Pancreas (tissue), 10 donors: ENCODE results near the gene PRSS48. TPM values are rescaled to one million over a fixed set of nuclear protein-coding genes. Genes with fewer than 3 reads are reported as not detected.
"Not testable (repeated sequence)": the region's sequence is repeated elsewhere in the genome, so short reads cannot be mapped to it uniquely, and the experiment has no call there.

Source experiments
- ATAC-seq, 4 donors: fragments of 200-7000 bp; cut with Tn5 transposase; one replicate each; pipeline versions ENCODE4 v1.8.0 to v1.9.1; 2020; ENCODE audit warnings: mild to moderate bottlenecking in 4 of 4, moderate library complexity in 4 of 4
- DNase-seq, 6 donors: peaks; one replicate each; pipeline ENCODE4 v3.0.0-alpha.2; 2020
- FAIRE-seq: peaks from 2 replicates; lab custom pipeline; 2012; peaks lifted over from hg19 to GRCh38; lab: Jason Lieb, UNC
- H3K27ac ChIP-seq, 4 donors: fragments of 200-600 bp; sonication (generic); 1 replicate in 3 of 4; 2 replicates in 1 of 4; pipeline versions ENCODE4 v1.5.0 to v1.8.0; 2020
- H3K27me3 ChIP-seq, 4 donors: fragments of 200-600 bp; one replicate each; pipeline ENCODE4 v1.8.0; 2021
- H3K36me3 ChIP-seq, 3 donors: fragments of 200-600 bp; sonication (generic) in 1 of 3; one replicate each; pipeline versions ENCODE4 v1.5.0 to v1.8.0; 2020 to 2021
- H3K4me1 ChIP-seq, 3 donors: fragments of 200-600 bp; one replicate each; pipeline ENCODE4 v1.8.0; 2021
- H3K4me3 ChIP-seq, 4 donors: fragments of 200-600 bp; sonication (generic) in 2 of 4; one replicate each; pipeline versions ENCODE4 v1.5.0 to v1.8.0; 2020 to 2021
- H3K9me3 ChIP-seq, 4 donors: fragments of 200-600 bp; one replicate each; pipeline ENCODE4 v1.8.0; 2021
- WGBS, 2 donors: extraction: QIAGEN DNeasy Blood & Tissue Kit; methylation state at CpG; one replicate each; pipeline ENCODE4 v1.1.7; 2013; 5-methylcytosine and 5-hydroxymethylcytosine counted together
- intact Hi-C, 3 donors: fragments of 100-400 bp; cut with DNase I; formaldehyde crosslinking; loops; one replicate each; pipeline versions ENCODE4 v1.11.1 to v1.14.2; 2022
- polyA plus RNA-seq, 2 donors: library from polyadenylated mRNA; stranded (reverse); fragments of 200-250 nt; gene quantifications; one replicate each; pipeline ENCODE4 v1.2.3, GENCODE V29; 2013
- total RNA-seq, 6 donors: library from RNA; stranded (reverse); fragmentation: NEBNext Ultra II Directional in 4 of 6; extraction: Animal tissue kit (Norgen Biotek cat#: 25700) in 4 of 6; gene quantifications; one replicate each; pipeline versions ENCODE4 v1.2.1 to v1.2.4, GENCODE V29; 2021 to 2023
- TF ChIP-seq, protein P1 (sequence below), 4 donors: fragments of 200-600 bp; sonication (generic) in 3 of 4; IDR thresholded peaks; one replicate each; pipeline versions ENCODE4 v1.5.0 to v1.8.0; 2021; ENCODE audit warnings: antibody characterized with exemption in 4 of 4
- donor health status: healthy with polysubstance abuse.
- donor health status: DM: no; HTN: no; CAD: no; lungs with moderate emphysema.
- donor health status: DM: no; HTN: no; CAD: no.
- donor health status: control.
- donor health status: control.
- donor health status: Bipolar disorder and iron deficiency.
- donor health status: DM: yes; HTN: yes; CAD: no.
- donor health status: DM: no; HTN: no; CAD: no.
- donor health status: DM: no; HTN: no; CAD: no.
- donor health status: DM: yes; HTN: yes; CAD: no.

Gene PRSS48
- total and polyA plus RNA-seq, 8 donors, result not detected

DNA sequence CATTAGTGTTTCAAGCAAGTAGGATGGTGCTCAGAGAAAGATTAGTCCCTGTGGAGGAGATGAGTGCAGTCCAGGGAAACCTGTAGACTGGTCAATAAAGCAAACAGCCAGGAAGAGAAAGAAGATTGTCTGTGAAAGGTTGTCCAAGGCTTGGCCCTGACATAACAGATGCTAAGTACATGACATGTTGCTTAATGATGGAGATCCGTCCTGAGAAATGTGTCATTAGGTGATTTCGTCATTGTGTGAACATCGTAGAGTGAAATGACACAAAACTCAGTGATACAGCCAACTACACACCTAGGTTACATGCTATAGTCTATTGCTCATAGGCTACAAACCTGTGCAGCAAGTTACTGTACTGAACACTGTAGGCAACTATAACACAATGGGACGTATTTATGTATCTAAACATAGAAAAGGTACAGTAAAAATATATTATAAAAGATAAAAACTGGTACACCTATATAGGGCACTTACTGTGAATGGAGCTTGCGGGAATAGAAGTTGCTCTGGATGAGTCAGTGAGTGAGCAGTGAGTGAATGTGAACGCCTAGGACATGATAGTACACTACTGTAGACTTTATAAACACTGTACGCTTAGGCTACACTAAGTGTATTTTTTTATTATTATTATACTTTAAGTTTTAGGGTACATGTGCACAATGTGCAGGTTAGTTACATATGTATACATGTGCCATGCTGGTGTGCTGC lies 9.0 kb upstream of the PRSS48 start:
- intact Hi-C loops, result no loop called here
- DNase-seq (no peak), FAIRE-seq (no peak), ATAC-seq (no peak)
- WGBS, 2 donors, result 91 to 92% methylated on average over 7 of the region's 7 CpGs
- TF ChIP-seq, protein P1, sequence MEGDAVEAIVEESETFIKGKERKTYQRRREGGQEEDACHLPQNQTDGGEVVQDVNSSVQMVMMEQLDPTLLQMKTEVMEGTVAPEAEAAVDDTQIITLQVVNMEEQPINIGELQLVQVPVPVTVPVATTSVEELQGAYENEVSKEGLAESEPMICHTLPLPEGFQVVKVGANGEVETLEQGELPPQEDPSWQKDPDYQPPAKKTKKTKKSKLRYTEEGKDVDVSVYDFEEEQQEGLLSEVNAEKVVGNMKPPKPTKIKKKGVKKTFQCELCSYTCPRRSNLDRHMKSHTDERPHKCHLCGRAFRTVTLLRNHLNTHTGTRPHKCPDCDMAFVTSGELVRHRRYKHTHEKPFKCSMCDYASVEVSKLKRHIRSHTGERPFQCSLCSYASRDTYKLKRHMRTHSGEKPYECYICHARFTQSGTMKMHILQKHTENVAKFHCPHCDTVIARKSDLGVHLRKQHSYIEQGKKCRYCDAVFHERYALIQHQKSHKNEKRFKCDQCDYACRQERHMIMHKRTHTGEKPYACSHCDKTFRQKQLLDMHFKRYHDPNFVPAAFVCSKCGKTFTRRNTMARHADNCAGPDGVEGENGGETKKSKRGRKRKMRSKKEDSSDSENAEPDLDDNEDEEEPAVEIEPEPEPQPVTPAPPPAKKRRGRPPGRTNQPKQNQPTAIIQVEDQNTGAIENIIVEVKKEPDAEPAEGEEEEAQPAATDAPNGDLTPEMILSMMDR (IDR thresholded peaks at IDR 0.05), result no peak
- H3K4me3 ChIP-seq, result no peak overlapping the region
- no peaks in the 10 kb centered on the region for H3K9me3 ChIP-seq
- no peak overlapping the region for H3K27ac ChIP-seq
- no peaks in the 10 kb centered on the region for H3K27me3 ChIP-seq
- no peaks in the 10 kb centered on the region for H3K4me1 ChIP-seq
- H3K36me3 ChIP-seq, result no peaks in the 10 kb centered on the region

DNA sequence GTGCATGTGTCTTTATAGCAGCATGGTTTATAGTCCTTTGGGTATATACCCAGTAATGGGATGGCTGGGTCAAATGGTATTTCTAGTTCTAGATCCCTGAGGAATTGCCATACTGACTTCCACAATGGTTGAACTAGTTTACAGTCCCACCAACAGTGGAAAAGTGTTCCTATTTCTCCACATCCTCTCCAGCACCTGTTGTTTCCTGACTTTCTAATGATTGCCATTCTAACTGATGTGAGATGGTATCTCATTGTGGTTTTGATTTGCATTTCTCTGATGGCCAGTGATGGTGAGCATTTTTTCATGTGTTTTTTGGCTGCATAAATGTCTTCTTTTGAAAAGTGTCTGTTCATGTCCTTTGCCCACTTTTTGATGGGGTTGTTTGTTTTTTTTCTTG lies 8.1 kb upstream of the PRSS48 start:
- ATAC-seq, result not testable (repeated sequence)

DNA sequence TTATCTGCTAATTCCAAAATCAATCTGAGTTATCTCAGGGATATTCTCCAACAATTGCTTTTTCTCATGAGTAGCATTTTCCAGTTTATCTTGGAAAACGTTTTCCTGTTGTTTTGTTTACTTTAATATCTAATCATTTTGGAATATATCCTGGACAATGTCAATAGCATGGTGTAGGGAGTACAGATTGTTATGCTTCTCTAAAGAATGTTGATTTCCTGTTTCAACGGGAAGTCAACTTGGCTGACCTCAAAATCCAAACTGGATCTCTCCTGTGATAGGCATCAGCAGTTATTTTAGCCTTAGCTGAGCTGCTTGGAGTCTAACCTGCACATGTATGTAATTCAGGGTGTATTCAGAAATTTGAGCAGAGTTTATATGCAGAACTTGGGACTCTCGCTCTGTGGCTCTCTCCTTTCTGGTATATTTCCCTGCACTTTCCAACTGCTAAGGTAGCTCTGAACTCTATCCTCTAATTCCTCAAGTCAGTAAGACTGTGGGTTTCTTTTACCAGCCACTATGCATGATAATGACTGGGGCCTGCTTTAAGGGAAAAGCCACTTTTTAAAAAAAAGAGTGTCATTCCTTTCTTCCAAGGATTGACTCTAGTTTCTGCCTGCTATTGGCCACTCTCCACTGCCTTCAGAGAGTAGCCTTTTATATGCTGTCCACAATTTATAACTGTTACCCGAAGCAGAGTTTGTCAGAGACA lies 7.7 kb downstream of the PRSS48 start:
- Histone ChIP-seq H3K36me3 (no peaks in the 10 kb centered on the region), H3K27ac (no peak overlapping the region), H3K27me3 (no peaks in the 10 kb centered on the region), H3K9me3 (no peaks in the 10 kb centered on the region), H3K4me1 (no peaks in the 10 kb centered on the region), H3K4me3 (no peak overlapping the region)
- FAIRE-seq, result no peak
- DNase-seq, result no peak
- TF ChIP-seq, protein P1 (IDR thresholded peaks at IDR 0.05), result no peak
- ATAC-seq, result no peak
- 46 to 48% methylated on average over 4 of the region's 4 CpGs for WGBS, 2 donors
- intact Hi-C loops, result no loop called here

More for the DNA sequence above, 8.1 kb upstream of the PRSS48 start:
- H3K9me3 ChIP-seq, intact Hi-C loops, H3K27me3 ChIP-seq, H3K4me3 ChIP-seq, DNase-seq, H3K27ac ChIP-seq, H3K4me1 ChIP-seq, FAIRE-seq, H3K36me3 ChIP-seq: not testable (repeated sequence)

DNA sequence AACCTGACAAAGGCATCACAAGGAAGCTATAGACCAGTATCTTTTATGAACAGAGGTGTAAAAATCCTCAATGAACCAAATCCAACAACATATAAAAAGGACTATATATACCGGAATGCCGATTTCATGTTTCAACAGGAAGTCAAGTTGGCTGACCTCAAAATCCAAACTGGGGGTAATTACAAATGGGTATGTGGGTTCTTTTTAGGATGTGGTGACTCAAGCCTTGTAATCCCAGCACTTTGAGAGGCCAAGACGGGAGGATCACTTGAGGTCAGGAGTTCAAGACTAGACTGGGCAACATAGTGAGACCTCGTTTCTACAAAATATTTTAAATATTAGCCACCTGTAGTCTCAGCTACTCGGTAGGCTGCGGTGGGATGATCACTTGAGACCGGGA lies 10.4 kb downstream of the PRSS48 start:
- TF ChIP-seq, protein P1 (IDR thresholded peaks at IDR 0.05), result no peak
- no peak overlapping the region for H3K27ac ChIP-seq
- no peaks in the 10 kb centered on the region for H3K9me3 ChIP-seq
- H3K27me3 ChIP-seq, result no peaks in the 10 kb centered on the region
- no peaks in the 10 kb centered on the region for H3K4me1 ChIP-seq
- no peak for FAIRE-seq
- no peaks in the 10 kb centered on the region for H3K36me3 ChIP-seq
- intact Hi-C loops, result no loop called here
- no peak for ATAC-seq
- no peak overlapping the region for H3K4me3 ChIP-seq
- 94 to 95% methylated on average over 7 of the region's 7 CpGs for WGBS, 2 donors
- no peak for DNase-seq

DNA sequence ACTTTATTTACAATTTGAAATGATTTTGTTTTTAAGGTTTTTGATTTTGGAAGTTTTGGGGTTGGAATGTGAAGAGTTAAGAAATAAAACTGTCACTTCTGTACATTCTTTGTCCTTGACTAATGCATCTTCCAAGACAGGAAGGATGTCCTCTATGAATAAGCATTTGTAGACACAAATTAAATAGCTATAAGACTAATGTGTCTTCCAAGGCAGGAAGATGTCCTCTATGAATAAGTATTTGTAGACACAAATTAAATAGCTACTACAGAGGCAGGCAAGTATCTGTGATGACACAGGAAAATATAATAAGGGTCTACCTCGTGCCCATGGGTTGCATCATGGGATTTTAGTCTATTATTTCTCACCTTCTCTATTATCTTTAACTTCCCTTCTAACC lies 14.5 kb downstream of the PRSS48 start:
- 54 to 74% methylated on average over 1 of the region's 1 CpG for WGBS, 2 donors
- Histone ChIP-seq H3K4me3 (no peak overlapping the region), H3K36me3 (no peaks in the 10 kb centered on the region), H3K27ac (no peak overlapping the region), H3K9me3 (no peaks in the 10 kb centered on the region), H3K4me1 (peaks cover 0 to 10% (median 4%) of the 10 kb centered on the region in 3 donors), H3K27me3 (no peaks in the 10 kb centered on the region)
- no peak for DNase-seq
- FAIRE-seq, result no peak
- TF ChIP-seq, protein P1 (IDR thresholded peaks at IDR 0.05), result no peak
- no peak for ATAC-seq
- intact Hi-C loops, result no loop called here
